Right lobe of liver (tissue), 6 donors: ENCODE results near the gene MCTP2. TPM values are rescaled to one million over a fixed set of nuclear protein-coding genes. Genes with fewer than 3 reads are reported as not detected.

Experiments
- ATAC-seq, 4 donors: fragments of 200-7000 bp; cut with Tn5 transposase; one replicate each; pipeline ENCODE4 v1.9.1; 2020; ENCODE audit warnings: mild to moderate bottlenecking in 4 of 4, moderate library complexity in 4 of 4
- DNase-seq, 3 donors: peaks; one replicate each; pipeline ENCODE4 v3.0.0-alpha.2; 2020
- H3K27ac ChIP-seq, 3 donors: fragments of 200-600 bp; one replicate each; pipeline ENCODE4 v1.8.0; 2022
- H3K27me3 ChIP-seq, 2 donors: fragments of 200-600 bp; one replicate each; pipeline ENCODE4 v1.8.0; 2022
- H3K36me3 ChIP-seq, 4 donors: fragments of 200-600 bp; sonication (generic) in 1 of 4; one replicate each; pipeline versions ENCODE4 v1.5.1 to v1.8.0; 2017 to 2022; ENCODE audit warnings: control low read depth in 1 of 4
- H3K4me1 ChIP-seq, 4 donors: fragments of 200-600 bp; sonication (generic) in 1 of 4; one replicate each; pipeline versions ENCODE4 v1.5.1 to v1.8.0; 2017 to 2022; ENCODE audit warnings: control low read depth in 1 of 4
- H3K4me3 ChIP-seq, 3 donors: fragments of 200-600 bp; one replicate each; pipeline ENCODE4 v1.8.0; 2022
- H3K9me3 ChIP-seq, 4 donors: fragments of 200-600 bp; sonication (generic) in 1 of 4; one replicate each; pipeline versions ENCODE4 v1.5.1 to v1.8.0; 2017 to 2022; ENCODE audit warnings: control low read depth in 1 of 4
- CTCF ChIP-seq, 4 donors: fragments of 200-600 bp in 3 of 4; fragments of 450-650 bp in 1 of 4; IDR thresholded peaks; one replicate each; pipeline versions ENCODE4 v1.5.1 to v1.8.0; 2016 to 2022; ENCODE audit warnings: antibody characterized with exemption in 4 of 4, mild to moderate bottlenecking in 2 of 4
- POLR2A ChIP-seq: fragments of 450-650 bp; IDR thresholded peaks from one replicate; pipeline ENCODE4 v1.6.1; 2017; ENCODE audit warnings: antibody characterized with exemption, mild to moderate bottlenecking
- WGBS: methylation state at CpG from one replicate; pipeline ENCODE4 v1.1.6; 2018; ENCODE audit warnings: low coverage, low lambda C conversion rate; ENCODE audit not compliant: insufficient coverage; ENCODE audit errors: missing lambda C conversion rate; 5-methylcytosine and 5-hydroxymethylcytosine counted together
- intact Hi-C, 2 donors: fragments of 100-400 bp; cut with DNase I; formaldehyde crosslinking; loops; one replicate each; pipeline versions ENCODE4 v1.11.2 to v1.14.1; 2022
- total RNA-seq, 6 experiments: library from RNA; depleted of rRNA in 2 of 6; stranded (reverse); fragments of >200 nt in 2 of 6; fragmentation: NEBNext Ultra II Directional in 3 of 6; extraction: Animal tissue kit (Norgen Biotek cat#: 25700) in 3 of 6; gene quantifications; one replicate each; pipeline versions ENCODE4 v1.1.0 to v1.2.4, GENCODE V29; 2016 to 2023
- donor health status: DM: no; HTN: yes; CAD: no.
- donor health status: DM: no; HTN: no; CAD: no.
- donor health status: DM: no; HTN: no; CAD: no.
- donor health status: DM: no; HTN: yes; CAD: no.
- donor health status: DM: no; HTN: yes; CAD: no.

Gene MCTP2
- total RNA-seq, 6 experiments from 2014 or later, result 1.8 to 5.3 (median 2.9) TPM

- TF ChIP-seq POLR2A (no peak), CTCF (IDR thresholded peaks at IDR 0.05) (no peak)
- Histone ChIP-seq H3K4me3 (no peak overlapping the region), H3K9me3 (no peaks in the 10 kb centered on the region), H3K27ac (no peak overlapping the region), H3K4me1 (no peaks in the 10 kb centered on the region), H3K36me3 (no peaks in the 10 kb centered on the region), H3K27me3 (no peaks in the 10 kb centered on the region)
- ATAC-seq (no peak), DNase-seq (no peak)
- 60% methylated on average over 1 of the region's 1 CpG for WGBS
- intact Hi-C loops, result no loop called here
Observed at GRCh38 chr15:94259121-94259751, 27.9 kb downstream of the MCTP2 start.

DNA sequence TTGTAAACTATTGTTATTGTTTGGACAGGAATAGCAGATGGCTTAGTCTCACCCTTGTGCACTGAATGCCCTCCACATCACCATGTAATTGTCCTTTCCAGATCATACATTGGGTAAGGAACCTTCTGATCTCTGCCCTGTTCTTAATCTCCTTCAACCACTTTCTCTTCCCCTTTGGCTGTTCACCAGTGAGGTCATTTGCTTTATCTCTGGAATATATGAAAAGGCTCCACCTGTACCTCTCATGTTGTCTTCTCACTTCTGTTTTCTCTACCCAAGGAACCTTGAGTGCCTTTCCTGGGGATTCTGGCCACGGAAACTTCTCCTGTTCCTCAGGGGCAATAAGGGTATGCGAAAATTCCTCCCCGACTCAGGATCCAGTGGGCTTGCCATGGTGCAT is 28.5 kb downstream of the MCTP2 start:
- ATAC-seq (no peak), DNase-seq (no peak)
- Histone ChIP-seq H3K36me3 (no peaks in the 10 kb centered on the region), H3K4me1 (no peaks in the 10 kb centered on the region), H3K9me3 (no peaks in the 10 kb centered on the region), H3K4me3 (no peak overlapping the region), H3K27me3 (no peaks in the 10 kb centered on the region), H3K27ac (no peak overlapping the region)
- intact Hi-C loops, result no loop called here
- 54% methylated on average over 3 of the region's 3 CpGs for WGBS
- TF ChIP-seq POLR2A (no peak), CTCF (IDR thresholded peaks at IDR 0.05) (no peak)

- intact Hi-C loops, result no loop called here
- DNase-seq, result no peak
- Histone ChIP-seq H3K27me3 (no peaks in the 10 kb centered on the region), H3K27ac (no peak overlapping the region), H3K36me3 (no peaks in the 10 kb centered on the region), H3K4me1 (no peaks in the 10 kb centered on the region), H3K4me3 (no peak overlapping the region), H3K9me3 (no peaks in the 10 kb centered on the region)
- 9% methylated on average over 1 of the region's 1 CpG for WGBS
- no peak for TF ChIP-seq CTCF (IDR thresholded peaks at IDR 0.05)
- TF ChIP-seq POLR2A, result no peak
- ATAC-seq, result no peak
Observed at GRCh38 chr15:94262201-94262600, 30.8 kb downstream of the MCTP2 start.

DNA sequence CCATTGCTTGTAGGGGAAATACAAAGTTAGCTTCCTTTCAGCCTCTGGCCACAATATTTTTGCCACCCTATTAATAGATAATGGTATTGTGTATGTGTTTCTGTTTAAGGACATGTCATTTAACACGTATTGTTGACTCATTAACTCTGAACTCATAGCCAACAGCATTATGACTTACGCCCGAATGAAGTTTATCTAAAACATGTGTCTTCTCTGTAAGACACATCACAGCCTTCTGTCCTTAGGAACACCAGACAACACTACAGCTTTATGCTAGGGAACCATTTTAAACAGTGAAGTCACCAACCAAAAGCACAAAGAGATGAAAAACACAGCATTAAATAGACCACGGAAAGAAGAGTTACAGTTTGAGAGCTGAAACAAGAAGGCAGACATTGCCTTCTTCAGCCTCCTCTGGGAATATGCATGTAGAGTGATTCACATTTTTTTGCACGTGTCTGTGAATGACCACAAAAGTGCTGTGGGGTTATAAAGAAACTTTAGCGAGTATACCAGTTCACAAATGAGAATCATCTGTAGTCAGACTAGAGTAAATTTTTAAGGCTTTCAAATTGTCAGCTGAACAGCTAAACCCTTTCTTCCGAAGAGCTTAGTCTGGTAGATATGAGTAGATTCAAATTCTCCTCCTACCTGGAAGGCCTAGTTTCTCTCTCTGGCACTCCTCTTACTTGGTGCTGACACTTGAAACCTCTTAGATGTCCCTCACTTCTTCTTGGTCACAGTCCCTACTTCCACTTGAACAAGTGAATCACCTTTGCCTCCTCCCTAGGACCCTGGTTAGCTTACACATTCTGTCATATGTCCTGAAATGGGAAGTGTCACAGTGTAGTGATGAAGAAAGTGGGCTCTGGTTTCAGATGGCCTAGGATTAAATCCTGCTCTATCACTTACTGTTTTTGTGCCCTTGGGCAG is 32.2 kb downstream of the MCTP2 start:
- intact Hi-C loops, result no loop called here
- no peaks in the 10 kb centered on the region for H3K9me3 ChIP-seq
- no peak for TF ChIP-seq CTCF (IDR thresholded peaks at IDR 0.05)
- TF ChIP-seq POLR2A, result no peak
- H3K27me3 ChIP-seq, result no peaks in the 10 kb centered on the region
- 69% methylated on average over 6 of the region's 7 CpGs for WGBS
- no peak overlapping the region for H3K4me3 ChIP-seq
- no peaks in the 10 kb centered on the region for H3K4me1 ChIP-seq
- ATAC-seq (no peak), DNase-seq (no peak)
- no peaks in the 10 kb centered on the region for H3K36me3 ChIP-seq
- no peak overlapping the region for H3K27ac ChIP-seq
